SU-DHL-6 (cell line): ENCODE data around the gene CRTAC1.

Experiments
- CTCF ChIP-seq: fragments of 200-600 bp; sonication (generic); IDR thresholded peaks from one replicate; pipeline ENCODE4 v1.5.1; 2017; ENCODE audit warnings: antibody characterized with exemption, mild to moderate bottlenecking, low read length, moderate library complexity; ENCODE audit not compliant: insufficient read depth, poor library complexity, severe bottlenecking
- EZH2phosphoT487 ChIP-seq: fragments of 200-600 bp; sonication (generic), shearing (Covaris generic); conservative IDR thresholded peaks from 2 replicates; pipeline ENCODE4 v1.6.1; 2018; ENCODE audit warnings: mild to moderate bottlenecking, antibody characterized with exemption, low read length, moderate library complexity, mixed read lengths

- TF ChIP-seq CTCF = no peak
- no peak for TF ChIP-seq EZH2phosphoT487
These were observed 208.9 kb downstream of the CRTAC1 start for GRCh38 chr10:97821308-97822038.
